HG03378 (cell line): ENCODE data around the gene RABL6.

Experiments
- ATAC-seq: cut with Tn5 transposase; IDR thresholded peaks from one replicate; pipeline ENCODE4 v1.9.1; 2021; ENCODE audit warnings: mild to moderate bottlenecking, moderate library complexity; ENCODE audit not compliant: unreplicated experiment

Gene RABL6

GRCh38 chr9:136814725-136815421 is 7.1 kb downstream of the RABL6 start:
- no peak for ATAC-seq

- no peak for ATAC-seq
These were observed 7.7 kb downstream of the RABL6 start for GRCh38 chr9:136815422-136815782.

DNA sequence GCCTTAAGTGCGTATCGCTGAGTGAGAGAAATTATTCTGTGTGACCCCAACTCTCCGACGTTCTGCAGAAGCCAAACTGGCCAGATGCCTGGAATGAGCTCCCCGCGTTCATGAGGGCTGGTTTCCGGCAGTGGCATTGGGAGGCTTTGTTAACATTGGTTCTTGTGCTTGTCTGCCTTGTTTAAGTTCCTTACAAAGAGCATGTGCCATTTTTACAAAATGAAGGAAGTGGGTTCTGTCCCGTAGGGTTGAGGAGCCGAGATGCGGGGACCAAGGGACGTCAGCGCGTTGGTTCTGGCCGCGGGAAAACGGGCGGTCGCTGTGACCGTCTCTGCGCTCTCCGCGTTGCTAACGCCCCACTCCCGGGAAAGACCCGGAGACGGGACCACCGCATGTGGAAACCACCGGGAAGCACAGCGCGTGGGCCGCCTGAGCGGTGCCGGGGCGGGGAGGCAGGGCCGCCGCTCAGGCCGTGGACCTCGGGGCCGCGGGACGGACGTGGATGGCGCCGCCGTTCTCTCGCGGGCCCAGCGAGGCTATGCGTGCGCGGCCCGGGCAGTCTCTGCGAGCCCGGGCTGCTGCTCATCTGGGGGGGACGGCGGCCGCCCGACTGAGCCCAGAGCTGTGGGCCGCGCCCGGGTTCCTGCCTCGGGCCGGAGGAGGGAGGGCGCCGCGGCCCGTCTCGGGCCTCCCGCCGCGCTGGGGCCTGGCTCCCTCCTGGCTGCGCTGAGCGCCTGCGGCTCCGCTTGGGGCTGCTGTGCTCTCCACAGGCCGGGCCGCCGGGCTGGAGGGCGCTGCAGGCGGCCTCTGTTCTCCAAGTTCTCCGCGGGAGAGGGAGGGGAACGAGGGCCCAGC is 13.4 kb downstream of the RABL6 start:
- no peak for ATAC-seq

GRCh38 chr9:136821826-136822544 is 14.2 kb downstream of the RABL6 start:
- ATAC-seq: no peak

- ATAC-seq: no peak
These were observed 15.6 kb downstream of the RABL6 start for GRCh38 chr9:136823136-136824046.

DNA sequence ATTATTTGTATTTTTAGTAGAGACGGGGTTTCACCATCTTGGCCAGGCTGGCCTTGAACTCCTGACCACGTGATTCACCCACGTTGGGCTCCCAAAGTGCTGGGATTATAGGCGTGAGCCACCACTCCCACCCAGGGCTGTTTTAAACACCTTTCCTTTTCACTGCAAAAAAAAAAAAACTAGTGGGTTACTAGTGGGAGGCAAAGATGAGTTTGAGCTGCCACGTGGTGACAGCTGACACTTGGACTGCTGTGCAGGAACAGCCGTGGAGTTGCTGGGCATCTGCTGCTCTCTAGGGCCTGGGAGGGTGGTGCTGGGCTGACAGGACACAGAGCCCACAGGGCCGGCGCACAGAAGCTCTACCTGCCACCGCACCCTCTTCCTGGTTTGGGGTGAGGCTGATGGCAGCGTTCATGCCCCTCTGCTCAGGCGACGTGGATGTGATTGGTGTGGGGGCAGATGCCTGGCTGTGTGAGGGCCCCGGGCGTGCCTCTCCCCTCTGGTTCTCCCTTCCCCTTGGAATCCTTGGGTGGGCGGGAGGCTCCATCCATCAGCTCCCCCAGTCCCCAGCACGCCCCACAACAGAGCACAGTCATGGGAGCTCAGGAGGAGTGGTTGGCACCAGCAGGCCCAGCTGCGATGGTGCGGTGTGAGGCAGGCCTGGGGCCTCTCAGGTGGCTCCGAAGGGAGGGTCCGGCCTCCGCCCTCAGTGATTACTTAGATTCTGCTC is 16.9 kb downstream of the RABL6 start:
- no peak for ATAC-seq

DNA sequence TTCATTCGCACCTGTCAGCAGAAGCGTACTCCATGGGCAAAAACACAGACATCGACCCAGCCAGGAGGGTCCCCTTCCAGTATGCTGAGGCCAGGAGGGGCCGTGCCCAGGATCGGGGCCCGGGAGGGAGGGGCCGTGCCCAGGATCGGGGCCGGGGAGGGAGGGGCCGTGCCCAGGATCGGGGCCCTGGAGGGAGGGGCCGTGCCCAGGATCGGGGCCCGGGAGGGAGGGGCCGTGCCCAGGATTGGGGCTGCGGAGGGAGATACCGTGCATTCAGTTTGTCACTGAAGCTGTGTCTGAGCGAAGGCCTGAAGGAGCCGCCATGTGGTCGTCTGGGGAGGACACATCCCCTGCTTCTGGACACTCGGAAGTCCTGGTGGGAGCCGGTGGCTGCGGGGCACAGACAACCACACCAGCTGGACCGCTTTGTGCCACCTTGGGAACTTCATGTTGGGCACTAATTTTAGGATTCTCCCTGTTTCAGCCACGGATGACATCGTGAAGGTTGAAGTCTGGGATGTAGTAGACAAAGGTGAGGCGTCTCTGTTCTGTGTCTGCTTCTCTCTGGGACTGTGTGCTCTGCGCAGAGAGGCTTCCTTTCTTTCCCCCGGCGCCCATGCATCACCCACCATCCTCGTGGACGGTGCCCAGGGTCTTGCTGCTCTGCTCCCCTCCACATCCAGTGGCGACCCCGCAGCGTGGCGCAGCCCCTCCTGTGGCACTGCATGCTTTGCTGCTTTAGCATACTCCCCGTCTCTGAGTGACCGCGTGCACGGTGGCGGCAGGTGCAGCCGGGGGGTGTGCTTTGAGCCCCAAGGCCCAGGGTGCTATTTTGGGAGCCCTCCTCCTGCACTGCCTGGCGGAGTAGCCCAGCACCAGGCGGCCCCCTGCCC is 17.8 kb downstream of the RABL6 start:
- no peak for ATAC-seq

DNA sequence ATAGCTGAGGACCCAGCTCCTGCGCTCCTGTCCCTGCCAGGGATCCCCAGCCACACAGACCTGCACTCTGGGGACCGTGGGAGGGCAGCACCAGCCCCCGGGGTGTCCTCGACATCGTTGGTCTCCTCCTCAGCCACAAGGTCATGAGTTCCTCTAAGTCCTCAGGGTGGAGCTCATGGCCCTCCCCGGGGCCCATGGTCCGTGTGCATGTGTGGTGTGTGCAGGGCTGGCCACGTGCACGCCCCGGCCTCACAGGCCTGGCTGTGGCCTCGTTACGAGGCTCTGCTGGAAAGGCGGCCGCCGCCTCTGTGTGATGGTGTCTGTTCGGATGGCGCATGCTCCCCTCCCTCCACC is 18.4 kb downstream of the RABL6 start:
- ATAC-seq: no peak

DNA sequence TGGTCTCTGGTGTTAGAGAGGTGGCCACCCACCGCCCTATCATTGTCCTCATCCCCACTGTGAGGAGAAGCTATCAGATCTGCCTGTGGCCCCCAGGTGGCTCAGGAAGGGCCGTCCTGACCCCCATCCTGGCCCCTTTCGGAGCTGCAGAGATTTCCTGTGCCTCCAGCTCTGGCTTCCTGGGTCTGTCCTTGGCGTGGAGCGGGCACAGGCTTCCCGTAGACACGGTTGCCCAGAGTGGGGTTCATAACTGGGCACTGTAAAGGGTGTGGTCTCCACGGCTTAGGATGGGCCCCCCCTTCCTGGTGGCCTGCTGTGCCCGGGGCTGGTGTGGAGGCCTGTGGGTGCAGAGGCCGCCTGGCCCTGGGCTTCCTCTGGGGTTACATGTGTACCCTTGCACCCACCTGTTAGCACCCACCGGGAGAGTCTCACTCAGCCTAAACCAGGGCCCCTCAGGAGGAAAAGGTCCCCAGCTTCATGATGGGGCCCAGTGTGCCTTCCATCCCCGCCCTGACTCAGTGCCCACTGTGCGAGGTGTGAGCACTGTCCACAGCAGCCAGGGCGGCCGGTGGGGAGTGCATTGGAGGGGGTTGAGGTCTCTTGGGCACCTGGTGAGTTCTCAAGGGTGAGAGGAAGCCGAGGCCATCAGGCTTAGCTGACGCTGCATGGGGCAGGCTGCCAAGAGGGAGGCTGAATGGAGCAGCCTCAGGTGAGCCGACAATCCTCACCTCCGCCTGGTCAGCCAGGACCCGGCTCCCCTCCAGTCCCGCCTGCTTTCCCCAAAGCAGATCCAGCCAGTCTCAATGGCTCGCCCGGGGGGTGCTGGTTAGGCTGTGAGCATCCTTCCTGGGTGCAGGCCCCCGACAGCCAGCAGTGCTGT is 19.2 kb downstream of the RABL6 start:
- ATAC-seq: no peak

GRCh38 chr9:136827794-136828473 is 20.2 kb downstream of the RABL6 start:
- no peak for ATAC-seq

- ATAC-seq: no peak
These were observed 20.9 kb downstream of the RABL6 start for GRCh38 chr9:136828474-136829140.

DNA sequence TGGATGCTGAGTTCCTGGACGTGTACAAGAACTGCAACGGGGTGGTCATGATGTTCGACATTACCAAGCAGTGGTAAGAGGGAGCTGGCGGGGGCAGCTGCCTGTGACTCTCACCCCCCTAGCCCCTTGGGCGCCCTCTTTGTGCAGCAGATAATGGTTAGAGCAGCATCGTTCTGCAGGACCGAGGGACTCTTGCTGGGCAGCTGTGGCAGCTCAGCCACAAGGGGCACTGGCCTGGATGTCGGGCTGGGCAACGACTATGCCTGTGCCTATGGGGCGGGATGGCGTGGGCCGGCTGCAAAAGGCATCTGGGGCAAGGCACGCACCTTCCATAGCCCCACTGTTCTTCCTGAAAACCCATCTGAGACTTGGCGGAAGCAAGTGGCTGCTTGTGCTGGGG is 21.7 kb downstream of the RABL6 start:
- no peak for ATAC-seq

GRCh38 chr9:136829981-136830885 is 22.5 kb downstream of the RABL6 start:
- ATAC-seq: no peak

DNA sequence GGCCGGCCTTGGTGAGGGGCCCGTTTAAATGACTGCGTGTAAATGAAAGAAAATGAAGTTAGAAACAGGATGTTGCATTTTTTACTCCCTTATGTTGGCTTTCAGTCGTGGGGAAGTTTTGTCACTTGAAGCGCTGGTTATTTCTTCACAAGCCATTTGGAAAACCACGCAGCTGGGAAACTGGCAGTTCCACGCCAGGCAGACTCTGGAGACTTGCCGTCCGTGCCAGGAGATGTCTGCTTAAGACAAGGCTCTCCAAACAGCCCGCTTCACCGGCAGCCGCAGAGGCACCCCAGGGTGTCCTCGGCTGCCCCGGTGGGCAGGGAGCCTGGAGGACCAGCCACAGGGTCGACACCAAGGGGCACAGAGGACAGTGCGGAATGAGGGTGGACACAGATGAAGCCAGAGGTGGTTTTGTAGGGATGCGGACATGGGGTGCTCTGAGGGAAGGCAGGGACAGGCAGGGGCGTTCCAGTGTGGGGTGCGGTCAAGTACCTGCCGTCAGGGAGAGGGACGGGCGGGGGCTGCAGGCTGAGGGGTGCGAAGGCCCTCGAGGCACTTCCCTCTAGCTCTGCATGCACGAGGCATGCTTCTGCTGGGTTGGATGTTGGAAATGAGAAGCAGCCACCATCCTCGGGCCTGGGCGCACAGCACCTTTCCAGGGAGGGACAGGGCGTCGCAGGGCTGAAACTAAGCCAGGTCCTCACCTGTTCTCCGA is 23.4 kb downstream of the RABL6 start:
- ATAC-seq: no peak

- no peak for ATAC-seq
These were observed 24.0 kb downstream of the RABL6 start for GRCh38 chr9:136831720-136832104.
